GM23338 (cell line): ENCODE results near the gene PLS1. TPM values are rescaled to one million over a fixed set of nuclear protein-coding genes. Genes with fewer than 3 reads are reported as not detected.

Experiments used
- ATAC-seq: fragments of 200-7000 bp; cut with Tn5 transposase; 3 replicates; pipeline ENCODE4 v1.9.1; 2020
- DNase-seq: peaks from one replicate; pipeline ENCODE4 v3.0.0-alpha.2; 2015; ENCODE audit warnings: low spot score
- H2AFZ ChIP-seq: fragments of 200-600 bp; sonication (generic); 2 replicates; pipeline ENCODE4 v1.8.0; 2016; ENCODE audit warnings: antibody characterized with exemption, mild to moderate bottlenecking, moderate library complexity
- H3F3A ChIP-seq: fragments of 200-600 bp; sonication (generic); replicated peaks from 2 replicates; pipeline ENCODE4 v1.8.0; 2017; ENCODE audit warnings: antibody characterized with exemption, mixed run types, low read depth
- H3K27ac ChIP-seq: fragments of 200-600 bp; sonication (generic); 2 replicates; pipeline ENCODE4 v1.6.1; 2016; ENCODE audit warnings: low read depth
- H3K27me3 ChIP-seq: fragments of 200-600 bp; sonication (generic); 2 replicates; pipeline ENCODE4 v1.8.0; 2016; ENCODE audit warnings: mild to moderate bottlenecking, mixed run types, moderate library complexity; ENCODE audit not compliant: insufficient read depth
- H3K36me3 ChIP-seq: fragments of 200-600 bp; sonication (generic); 2 replicates; pipeline ENCODE4 v1.8.0; 2016; ENCODE audit warnings: mild to moderate bottlenecking; ENCODE audit not compliant: insufficient read depth
- H3K4me1 ChIP-seq: fragments of 200-600 bp; sonication (generic); 2 replicates; pipeline ENCODE4 v1.8.0; 2016; ENCODE audit warnings: mild to moderate bottlenecking, moderate library complexity; ENCODE audit not compliant: insufficient read depth
- H3K4me2 ChIP-seq: fragments of 200-600 bp; sonication (generic); 2 replicates; pipeline ENCODE4 v1.7.1; 2017; ENCODE audit warnings: mixed run types
- H3K4me3 ChIP-seq: fragments of 200-600 bp; sonication (generic); 2 replicates; pipeline ENCODE4 v1.6.1; 2016; ENCODE audit warnings: mixed run types
- H3K79me2 ChIP-seq: fragments of 200-600 bp; sonication (generic); replicated peaks from 2 replicates; pipeline ENCODE4 v1.8.0; 2017; ENCODE audit warnings: mild to moderate bottlenecking; ENCODE audit not compliant: insufficient read depth
- H3K9me2 ChIP-seq: fragments of 200-600 bp; sonication (generic); 2 replicates; pipeline ENCODE4 v1.8.0; 2017; ENCODE audit not compliant: insufficient read depth
- H4K20me1 ChIP-seq: fragments of 200-600 bp; sonication (generic); replicated peaks from 2 replicates; pipeline ENCODE4 v1.8.0; 2017; ENCODE audit warnings: mild to moderate bottlenecking; ENCODE audit not compliant: insufficient read depth
- H3K27ac Mint-ChIP-seq: 2 replicates; pipeline ENCODE4 v1.8.0; 2020; ENCODE audit warnings: inconsistent platforms, mild to moderate bottlenecking, moderate library complexity, mixed read lengths
- H3K27me3 Mint-ChIP-seq: 3 replicates; pipeline ENCODE4 v1.8.0; 2022; ENCODE audit warnings: low read depth, mild to moderate bottlenecking, moderate library complexity, mixed read lengths, inconsistent platforms; ENCODE audit not compliant: insufficient read depth, poor library complexity
- H3K36me3 Mint-ChIP-seq: 3 replicates; pipeline ENCODE4 v1.8.0; 2021; ENCODE audit warnings: low read depth, mild to moderate bottlenecking, inconsistent platforms, moderate library complexity, mixed read lengths
- H3K4me1 Mint-ChIP-seq: 3 replicates; pipeline ENCODE4 v1.8.0; 2020; ENCODE audit warnings: mild to moderate bottlenecking, inconsistent platforms, mixed read lengths
- H3K4me3 Mint-ChIP-seq: 3 replicates; pipeline ENCODE4 v1.8.0; 2021; ENCODE audit warnings: moderate library complexity, mild to moderate bottlenecking, inconsistent platforms, mixed read lengths
- H3K9me3 Mint-ChIP-seq: 3 replicates; pipeline ENCODE4 v1.8.0; 2020; ENCODE audit warnings: moderate library complexity, mild to moderate bottlenecking, inconsistent platforms, mixed read lengths
- CTCF ChIP-seq, 2 experiments: fragments of 200-600 bp in 1 of 2; sonication (generic) in 1 of 2; conservative IDR thresholded peaks; 2 replicates each; pipeline versions ENCODE4 v1.5.1 to v1.6.1; 2016 to 2017; ENCODE audit warnings: antibody characterized with exemption in 2 of 2, low read depth in 2 of 2, mild to moderate bottlenecking in 2 of 2, moderate library complexity in 1 of 2
- EZH2phosphoT487 ChIP-seq: fragments of 200-600 bp; sonication (generic); IDR thresholded peaks from one replicate; pipeline ENCODE4 v1.8.1; 2018; ENCODE audit warnings: antibody characterized with exemption; ENCODE audit not compliant: unreplicated experiment
- JUNB ChIP-seq: IDR thresholded peaks from one replicate; pipeline ENCODE4 v1.6.1; 2016; ENCODE audit warnings: antibody characterized with exemption; ENCODE audit not compliant: unreplicated experiment
- NANOG ChIP-seq: IDR thresholded peaks from 2 replicates; pipeline ENCODE4 v1.6.1; 2016; ENCODE audit warnings: antibody characterized with exemption, borderline replicate concordance
- POLR2AphosphoS5 ChIP-seq: IDR thresholded peaks from 2 replicates; pipeline ENCODE4 v1.6.1; 2016; ENCODE audit warnings: antibody characterized with exemption, low read depth
- STAT1 ChIP-seq: IDR thresholded peaks from one replicate; pipeline ENCODE4 v1.6.1; 2016; ENCODE audit warnings: antibody characterized with exemption; ENCODE audit not compliant: unreplicated experiment
- ZNF114 ChIP-seq: fragments of 250-450 bp; sonication (Bioruptor Pico); IDR thresholded peaks from 2 replicates; pipeline ENCODE4 v1.5.0; 2020; ENCODE audit warnings: mild to moderate bottlenecking, moderate library complexity
- ZNF331 ChIP-seq: fragments of 250-450 bp; sonication (Bioruptor Pico); IDR thresholded peaks from 2 replicates; pipeline ENCODE4 v1.5.0; 2020; ENCODE audit warnings: low read depth, mild to moderate bottlenecking, moderate library complexity
- polyA plus RNA-seq: library from polyadenylated mRNA; unstranded; fragments of >200 nt; fragmentation: Nextera tagmentation; extraction: Ambion mirVana; gene quantifications from 2 replicates; pipeline ENCODE4 v1.2.1, GENCODE V29; 2016
- total RNA-seq: library from RNA; depleted of rRNA; stranded (reverse); fragments of >200 nt; shearing (Covaris generic); gene quantifications from 2 replicates; pipeline ENCODE4 v1.2.3, GENCODE V29; 2014
- TF ChIP-seq, protein P1 (sequence below): IDR thresholded peaks from 2 replicates; pipeline ENCODE4 v1.6.1; 2016; ENCODE audit warnings: antibody characterized with exemption
- TF ChIP-seq, protein P2 (sequence below): IDR thresholded peaks from one replicate; pipeline ENCODE4 v1.6.1; 2018; ENCODE audit warnings: antibody characterized with exemption; ENCODE audit not compliant: unreplicated experiment
- TF ChIP-seq, protein P3 (sequence below): fragments of 250-450 bp; sonication (Bioruptor Pico); IDR thresholded peaks from 2 replicates; pipeline ENCODE4 v1.5.0; 2020; ENCODE audit warnings: mild to moderate bottlenecking, moderate library complexity

The PLS1 gene
- total and polyA plus RNA-seq, 2 experiments from 2014 or later, result 18.4 to 42.2 TPM

DNA sequence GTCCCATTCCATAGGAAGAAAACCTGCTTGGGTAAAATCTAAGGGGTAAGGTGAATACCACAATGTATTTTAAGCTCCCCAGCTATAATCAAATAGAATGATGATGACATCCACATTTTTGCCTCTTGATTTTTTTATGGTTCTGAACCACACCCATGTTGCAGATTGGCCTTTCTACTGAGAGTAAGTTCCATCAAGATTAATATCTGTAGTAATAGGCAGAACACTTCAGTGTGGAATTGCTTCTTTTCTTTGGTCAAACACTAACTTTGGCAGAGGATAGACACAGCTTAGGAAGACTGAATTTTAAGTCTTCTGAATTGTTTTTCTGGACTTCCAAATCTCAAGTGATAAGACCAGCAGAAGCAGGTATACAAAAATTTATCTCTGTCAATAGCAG, 27.0 kb downstream of the PLS1 start:
- no peak for DNase-seq
- Mint-ChIP-seq H3K4me1 (peaks cover 24% of the 10 kb centered on the region), H3K4me3 (no peak overlapping the region), H3K27ac (no peak overlapping the region), H3K27me3 (no peaks in the 10 kb centered on the region), H3K36me3 (no peaks in the 10 kb centered on the region), H3K9me3 (no peaks in the 10 kb centered on the region)
- Histone ChIP-seq H3K36me3 (no peaks in the 10 kb centered on the region), H3K9me2 (no peaks in the 10 kb centered on the region), H3K4me3 (no peak overlapping the region), H3K4me1 (peaks cover 6% of the 10 kb centered on the region), H3K79me2 (no peaks in the 10 kb centered on the region), H3K27me3 (no peaks in the 10 kb centered on the region), H2AFZ (no peak overlapping the region), H3F3A (no peaks in the 10 kb centered on the region), H3K4me2 (no peak overlapping the region), H3K27ac (no peak overlapping the region), H4K20me1 (peaks cover 3% of the 10 kb centered on the region; the same call in 1 of the 2 replicates)
- TF ChIP-seq ZNF114 (CRISPR knock-in tag) (no peak), ZNF331 (no peak), STAT1 (no peak), CTCF (conservative IDR thresholded peaks at IDR 0.05; ENCODE audit: low read depth in 2 of 2) (no peak), EZH2phosphoT487 (no peak), JUNB (no peak), NANOG (no peak), POLR2AphosphoS5 (no peak)
- TF ChIP-seq, protein P1, sequence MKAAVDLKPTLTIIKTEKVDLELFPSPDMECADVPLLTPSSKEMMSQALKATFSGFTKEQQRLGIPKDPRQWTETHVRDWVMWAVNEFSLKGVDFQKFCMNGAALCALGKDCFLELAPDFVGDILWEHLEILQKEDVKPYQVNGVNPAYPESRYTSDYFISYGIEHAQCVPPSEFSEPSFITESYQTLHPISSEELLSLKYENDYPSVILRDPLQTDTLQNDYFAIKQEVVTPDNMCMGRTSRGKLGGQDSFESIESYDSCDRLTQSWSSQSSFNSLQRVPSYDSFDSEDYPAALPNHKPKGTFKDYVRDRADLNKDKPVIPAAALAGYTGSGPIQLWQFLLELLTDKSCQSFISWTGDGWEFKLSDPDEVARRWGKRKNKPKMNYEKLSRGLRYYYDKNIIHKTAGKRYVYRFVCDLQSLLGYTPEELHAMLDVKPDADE, result no peak
- TF ChIP-seq, protein P2, sequence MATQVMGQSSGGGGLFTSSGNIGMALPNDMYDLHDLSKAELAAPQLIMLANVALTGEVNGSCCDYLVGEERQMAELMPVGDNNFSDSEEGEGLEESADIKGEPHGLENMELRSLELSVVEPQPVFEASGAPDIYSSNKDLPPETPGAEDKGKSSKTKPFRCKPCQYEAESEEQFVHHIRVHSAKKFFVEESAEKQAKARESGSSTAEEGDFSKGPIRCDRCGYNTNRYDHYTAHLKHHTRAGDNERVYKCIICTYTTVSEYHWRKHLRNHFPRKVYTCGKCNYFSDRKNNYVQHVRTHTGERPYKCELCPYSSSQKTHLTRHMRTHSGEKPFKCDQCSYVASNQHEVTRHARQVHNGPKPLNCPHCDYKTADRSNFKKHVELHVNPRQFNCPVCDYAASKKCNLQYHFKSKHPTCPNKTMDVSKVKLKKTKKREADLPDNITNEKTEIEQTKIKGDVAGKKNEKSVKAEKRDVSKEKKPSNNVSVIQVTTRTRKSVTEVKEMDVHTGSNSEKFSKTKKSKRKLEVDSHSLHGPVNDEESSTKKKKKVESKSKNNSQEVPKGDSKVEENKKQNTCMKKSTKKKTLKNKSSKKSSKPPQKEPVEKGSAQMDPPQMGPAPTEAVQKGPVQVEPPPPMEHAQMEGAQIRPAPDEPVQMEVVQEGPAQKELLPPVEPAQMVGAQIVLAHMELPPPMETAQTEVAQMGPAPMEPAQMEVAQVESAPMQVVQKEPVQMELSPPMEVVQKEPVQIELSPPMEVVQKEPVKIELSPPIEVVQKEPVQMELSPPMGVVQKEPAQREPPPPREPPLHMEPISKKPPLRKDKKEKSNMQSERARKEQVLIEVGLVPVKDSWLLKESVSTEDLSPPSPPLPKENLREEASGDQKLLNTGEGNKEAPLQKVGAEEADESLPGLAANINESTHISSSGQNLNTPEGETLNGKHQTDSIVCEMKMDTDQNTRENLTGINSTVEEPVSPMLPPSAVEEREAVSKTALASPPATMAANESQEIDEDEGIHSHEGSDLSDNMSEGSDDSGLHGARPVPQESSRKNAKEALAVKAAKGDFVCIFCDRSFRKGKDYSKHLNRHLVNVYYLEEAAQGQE, result no peak
- TF ChIP-seq, protein P3, sequence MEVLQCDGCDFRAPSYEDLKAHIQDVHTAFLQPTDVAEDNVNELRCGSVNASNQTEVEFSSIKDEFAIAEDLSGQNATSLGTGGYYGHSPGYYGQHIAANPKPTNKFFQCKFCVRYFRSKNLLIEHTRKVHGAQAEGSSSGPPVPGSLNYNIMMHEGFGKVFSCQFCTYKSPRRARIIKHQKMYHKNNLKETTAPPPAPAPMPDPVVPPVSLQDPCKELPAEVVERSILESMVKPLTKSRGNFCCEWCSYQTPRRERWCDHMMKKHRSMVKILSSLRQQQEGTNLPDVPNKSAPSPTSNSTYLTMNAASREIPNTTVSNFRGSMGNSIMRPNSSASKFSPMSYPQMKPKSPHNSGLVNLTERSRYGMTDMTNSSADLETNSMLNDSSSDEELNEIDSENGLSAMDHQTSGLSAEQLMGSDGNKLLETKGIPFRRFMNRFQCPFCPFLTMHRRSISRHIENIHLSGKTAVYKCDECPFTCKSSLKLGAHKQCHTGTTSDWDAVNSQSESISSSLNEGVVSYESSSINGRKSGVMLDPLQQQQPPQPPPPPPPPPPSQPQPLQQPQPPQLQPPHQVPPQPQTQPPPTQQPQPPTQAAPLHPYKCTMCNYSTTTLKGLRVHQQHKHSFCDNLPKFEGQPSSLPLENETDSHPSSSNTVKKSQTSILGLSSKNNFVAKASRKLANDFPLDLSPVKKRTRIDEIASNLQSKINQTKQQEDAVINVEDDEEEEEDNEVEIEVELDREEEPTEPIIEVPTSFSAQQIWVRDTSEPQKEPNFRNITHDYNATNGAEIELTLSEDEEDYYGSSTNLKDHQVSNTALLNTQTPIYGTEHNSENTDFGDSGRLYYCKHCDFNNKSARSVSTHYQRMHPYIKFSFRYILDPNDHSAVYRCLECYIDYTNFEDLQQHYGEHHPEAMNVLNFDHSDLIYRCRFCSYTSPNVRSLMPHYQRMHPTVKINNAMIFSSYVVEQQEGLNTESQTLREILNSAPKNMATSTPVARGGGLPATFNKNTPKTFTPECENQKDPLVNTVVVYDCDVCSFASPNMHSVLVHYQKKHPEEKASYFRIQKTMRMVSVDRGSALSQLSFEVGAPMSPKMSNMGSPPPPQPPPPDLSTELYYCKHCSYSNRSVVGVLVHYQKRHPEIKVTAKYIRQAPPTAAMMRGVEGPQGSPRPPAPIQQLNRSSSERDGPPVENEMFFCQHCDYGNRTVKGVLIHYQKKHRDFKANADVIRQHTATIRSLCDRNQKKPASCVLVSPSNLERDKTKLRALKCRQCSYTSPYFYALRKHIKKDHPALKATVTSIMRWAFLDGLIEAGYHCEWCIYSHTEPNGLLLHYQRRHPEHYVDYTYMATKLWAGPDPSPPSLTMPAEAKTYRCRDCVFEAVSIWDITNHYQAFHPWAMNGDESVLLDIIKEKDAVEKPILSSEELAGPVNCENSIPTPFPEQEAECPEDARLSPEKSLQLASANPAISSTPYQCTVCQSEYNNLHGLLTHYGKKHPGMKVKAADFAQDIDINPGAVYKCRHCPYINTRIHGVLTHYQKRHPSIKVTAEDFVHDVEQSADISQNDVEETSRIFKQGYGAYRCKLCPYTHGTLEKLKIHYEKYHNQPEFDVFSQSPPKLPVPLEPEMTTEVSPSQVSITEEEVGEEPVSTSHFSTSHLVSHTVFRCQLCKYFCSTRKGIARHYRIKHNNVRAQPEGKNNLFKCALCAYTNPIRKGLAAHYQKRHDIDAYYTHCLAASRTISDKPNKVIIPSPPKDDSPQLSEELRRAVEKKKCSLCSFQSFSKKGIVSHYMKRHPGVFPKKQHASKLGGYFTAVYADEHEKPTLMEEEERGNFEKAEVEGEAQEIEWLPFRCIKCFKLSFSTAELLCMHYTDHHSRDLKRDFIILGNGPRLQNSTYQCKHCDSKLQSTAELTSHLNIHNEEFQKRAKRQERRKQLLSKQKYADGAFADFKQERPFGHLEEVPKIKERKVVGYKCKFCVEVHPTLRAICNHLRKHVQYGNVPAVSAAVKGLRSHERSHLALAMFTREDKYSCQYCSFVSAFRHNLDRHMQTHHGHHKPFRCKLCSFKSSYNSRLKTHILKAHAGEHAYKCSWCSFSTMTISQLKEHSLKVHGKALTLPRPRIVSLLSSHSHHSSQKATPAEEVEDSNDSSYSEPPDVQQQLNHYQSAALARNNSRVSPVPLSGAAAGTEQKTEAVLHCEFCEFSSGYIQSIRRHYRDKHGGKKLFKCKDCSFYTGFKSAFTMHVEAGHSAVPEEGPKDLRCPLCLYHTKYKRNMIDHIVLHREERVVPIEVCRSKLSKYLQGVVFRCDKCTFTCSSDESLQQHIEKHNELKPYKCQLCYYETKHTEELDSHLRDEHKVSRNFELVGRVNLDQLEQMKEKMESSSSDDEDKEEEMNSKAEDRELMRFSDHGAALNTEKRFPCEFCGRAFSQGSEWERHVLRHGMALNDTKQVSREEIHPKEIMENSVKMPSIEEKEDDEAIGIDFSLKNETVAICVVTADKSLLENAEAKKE (CRISPR knock-in tag), result no peak
- no peak for ATAC-seq
